Midbrain (tissue), 1 donor: ENCODE results near the gene LATS2.
"Not testable (repeated sequence)": the region's sequence is repeated elsewhere in the genome, so short reads cannot be mapped to it uniquely, and the experiment has no call there.

Experiments
- DNase-seq: peaks from one replicate; lab custom pipeline; 2025; lab: John Stamatoyannopoulos, UW

Gene LATS2

DNA sequence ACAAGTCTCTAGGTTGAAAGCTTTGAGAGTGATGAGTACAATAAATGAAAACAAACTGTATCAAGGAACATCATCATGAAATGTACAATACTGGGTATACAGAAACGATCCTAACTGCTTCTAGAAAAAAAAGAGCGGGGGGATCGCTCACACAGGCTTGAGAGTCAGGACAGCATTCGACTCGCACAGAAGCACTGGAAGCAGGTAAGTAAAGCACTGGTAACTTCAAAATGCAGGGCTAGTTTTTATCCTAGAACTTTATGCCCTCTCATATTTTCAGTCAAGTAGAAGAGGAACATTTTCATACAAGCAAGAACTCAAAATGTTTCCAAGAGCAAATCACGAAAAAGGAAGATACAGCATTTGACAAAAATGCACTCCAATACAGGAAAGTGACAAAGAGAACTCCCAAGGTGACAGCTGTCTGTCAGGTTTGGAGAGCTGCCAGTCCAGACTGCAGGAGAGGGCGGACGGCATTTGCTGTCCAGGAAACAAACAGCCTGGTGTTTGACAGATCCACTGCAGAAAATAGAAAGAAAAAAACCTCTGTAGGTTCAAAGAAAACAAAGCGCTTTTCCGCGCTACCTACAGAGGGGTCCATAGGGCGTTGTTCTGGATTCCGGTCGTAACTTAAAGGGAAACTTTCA, 100.6 kb downstream of the LATS2 start:
- no peak for DNase-seq

DNA sequence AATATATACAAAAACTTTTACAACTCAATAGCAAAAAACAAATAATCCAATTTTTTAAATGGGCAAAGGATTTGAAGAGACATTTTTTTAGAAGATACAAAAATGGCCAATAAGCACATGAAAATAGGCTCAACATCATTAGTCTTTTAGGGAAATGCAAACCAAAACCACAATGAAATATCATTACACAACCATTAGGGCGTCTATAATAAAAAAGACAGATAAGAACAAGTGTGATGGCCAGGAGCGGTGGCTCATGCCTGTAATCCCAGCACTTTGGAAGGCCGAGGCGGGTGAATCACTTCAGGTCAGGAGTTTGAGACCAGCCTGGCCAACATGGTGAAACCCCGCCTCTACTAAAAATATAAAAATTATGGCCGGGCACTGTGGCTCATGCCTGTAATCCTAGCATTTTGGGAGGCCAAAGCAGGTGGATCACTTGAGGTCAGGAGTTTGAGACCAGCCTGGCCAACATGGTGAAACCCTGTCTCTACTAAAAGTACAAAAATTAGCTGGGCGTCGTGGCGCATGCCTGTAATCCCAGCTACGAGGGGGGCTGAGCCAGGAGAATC, 104.3 kb downstream of the LATS2 start:
- DNase-seq: not testable (repeated sequence)

DNA sequence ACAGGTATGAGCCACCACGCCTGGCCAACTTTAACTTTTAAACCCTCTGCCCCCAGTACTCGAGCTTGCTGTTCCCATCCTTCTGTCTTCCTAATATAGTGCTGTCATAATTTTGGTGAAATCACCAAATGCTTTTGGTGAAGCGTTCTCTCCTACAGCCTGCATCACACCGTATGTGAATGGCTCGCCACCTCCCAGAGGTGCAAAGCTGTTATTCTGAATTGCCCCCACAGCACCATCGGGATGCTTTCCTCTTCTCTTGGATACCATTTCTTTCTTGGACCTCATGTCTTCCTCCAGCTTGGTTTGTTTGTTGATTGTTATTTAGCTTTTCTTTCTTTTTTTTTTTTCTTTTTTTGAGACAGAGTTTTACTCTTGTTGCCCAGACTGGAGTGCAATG, 105.9 kb downstream of the LATS2 start:
- no peak for DNase-seq

DNA sequence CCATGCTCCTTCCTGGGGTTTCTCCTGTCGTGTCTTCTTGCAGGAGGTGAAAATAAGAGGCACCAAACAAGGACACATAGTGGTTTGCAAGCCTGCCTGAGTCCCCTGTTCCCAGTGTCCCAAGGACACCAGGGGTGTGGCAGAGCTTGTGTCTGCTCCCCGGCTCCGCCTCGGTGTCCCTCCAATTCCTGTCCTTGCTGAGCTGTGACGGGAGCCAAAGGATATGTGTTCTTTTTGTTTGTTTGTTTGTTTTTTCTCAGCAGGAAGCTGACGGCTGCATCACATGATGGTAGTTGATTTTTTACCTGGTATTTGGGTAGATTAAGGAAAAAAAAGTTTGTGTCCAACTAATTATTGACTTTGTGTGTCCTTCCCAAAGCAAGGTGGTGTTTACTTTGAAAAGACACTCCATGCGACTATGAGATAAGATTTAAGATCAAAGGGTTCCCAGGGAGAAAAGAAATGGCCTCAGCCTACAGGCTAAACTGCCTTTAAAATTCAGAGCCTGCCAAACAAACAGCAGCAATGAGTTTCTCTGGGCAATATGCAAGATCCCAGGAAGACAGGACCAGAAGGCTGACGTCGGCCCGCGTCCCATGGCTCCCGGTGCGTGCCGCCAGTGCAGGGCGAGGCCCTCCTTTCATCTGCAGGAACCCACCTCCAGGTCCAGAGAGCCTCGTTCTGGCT, 108.0 kb downstream of the LATS2 start:
- DNase-seq: no peak

DNA sequence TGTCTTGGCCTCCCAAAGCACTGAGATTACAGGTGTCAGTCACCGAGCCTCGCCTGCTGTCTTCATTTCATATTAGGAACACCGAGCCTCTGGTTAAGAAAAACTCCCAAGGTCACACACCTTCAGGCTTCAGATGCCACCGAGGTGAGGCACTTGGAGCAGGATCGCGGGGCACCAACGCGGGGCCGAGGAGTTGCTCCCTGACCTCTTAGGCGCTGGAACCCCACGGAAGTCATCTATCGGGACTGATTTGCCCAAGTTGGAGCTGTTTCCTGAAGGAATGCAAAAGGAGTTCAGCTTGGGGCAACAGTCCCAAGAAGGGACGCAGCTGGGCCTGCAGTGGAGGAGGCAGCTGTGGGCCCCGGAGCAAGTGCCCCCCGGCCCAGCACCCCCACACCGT, 108.5 kb downstream of the LATS2 start:
- no peak for DNase-seq

DNA sequence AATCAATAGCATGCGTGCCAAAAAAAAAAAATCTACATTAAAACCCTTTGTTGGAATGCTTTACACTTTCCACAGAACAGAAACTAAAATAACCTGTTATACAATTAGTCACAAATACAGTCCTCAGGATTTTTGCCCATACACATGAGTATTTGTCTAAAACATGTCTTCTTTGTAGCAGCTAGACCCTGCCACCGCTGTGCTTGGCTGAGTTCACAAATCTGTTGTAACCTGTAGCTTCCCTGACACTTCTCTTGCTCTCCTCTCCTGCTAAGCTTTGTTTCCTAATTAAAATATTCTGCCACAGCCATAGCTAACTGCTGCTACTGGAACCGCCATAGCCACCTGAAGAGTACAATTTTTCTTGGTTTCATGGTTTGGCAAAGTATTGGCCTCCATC, 113.4 kb downstream of the LATS2 start:
- DNase-seq: not testable (repeated sequence)

DNA sequence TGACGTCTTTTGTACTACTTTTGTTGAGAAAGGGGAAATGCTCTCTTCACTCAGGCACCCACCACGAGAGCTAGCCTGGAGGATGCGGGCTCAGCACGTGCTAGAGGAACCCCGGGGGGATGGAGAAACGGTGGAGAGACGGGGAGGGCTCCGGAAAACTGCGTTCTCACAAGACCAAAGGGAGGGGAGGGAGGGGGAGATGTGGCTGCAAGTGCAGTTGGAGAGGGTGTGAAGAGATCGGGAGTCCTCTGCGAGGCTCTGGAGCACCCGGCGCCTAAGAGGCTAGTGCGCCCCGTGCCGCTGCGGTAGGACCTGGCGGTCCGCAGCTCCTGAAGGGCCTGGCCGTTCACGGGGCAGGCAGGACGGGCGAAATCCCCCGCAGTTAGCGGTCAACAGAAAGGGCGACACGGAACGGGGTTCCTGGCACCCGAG, 115.4 kb downstream of the LATS2 start:
- DNase-seq: no peak

DNA sequence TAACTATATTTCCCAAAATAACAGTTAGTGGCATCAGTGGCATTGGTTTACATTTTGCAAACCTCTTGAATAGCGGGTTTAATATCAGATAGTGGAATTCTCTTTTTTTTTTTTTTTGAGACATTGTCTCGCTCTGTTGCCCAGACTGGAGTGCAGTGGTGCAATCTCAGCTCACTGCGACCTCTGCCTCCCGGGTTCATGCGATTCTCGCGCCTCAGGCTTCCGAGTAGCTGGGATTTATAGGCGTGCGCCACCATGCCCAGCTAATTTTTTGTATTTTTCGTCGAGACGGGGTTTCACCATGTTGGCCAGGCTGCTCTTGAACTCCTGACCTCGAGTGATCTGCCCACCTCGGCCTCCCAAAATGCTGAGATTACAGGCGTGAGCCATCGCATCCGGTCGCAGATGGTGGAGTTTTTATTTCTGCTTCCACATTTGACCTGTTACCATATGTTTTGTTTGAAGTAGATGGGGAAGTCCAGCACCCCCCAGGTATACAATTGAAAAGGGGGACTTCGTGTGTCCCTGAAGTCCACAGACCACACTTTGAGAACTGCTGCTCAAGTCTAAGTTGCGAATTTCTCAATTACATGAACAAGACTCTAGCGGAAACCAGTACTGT, 118.3 kb downstream of the LATS2 start:
- no peak for DNase-seq

DNA sequence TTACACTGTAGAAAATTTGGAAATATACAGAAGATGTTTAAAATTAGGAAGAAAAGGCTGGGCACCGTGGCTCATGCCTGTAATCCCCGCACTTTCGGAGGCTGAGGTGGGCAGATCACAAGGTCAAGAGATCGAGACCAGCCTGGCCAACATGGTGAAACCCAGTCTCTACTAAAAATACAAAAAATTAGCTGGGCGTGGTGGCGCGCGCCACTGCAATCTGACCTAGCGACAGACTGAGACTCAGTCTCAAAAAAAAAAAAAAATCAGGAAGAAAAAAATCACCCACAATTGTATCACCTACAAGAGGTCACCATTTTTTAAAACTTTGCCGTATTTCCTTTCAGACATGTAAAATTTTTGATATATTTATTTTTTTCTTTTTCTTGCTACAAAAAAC, 120.9 kb downstream of the LATS2 start:
- DNase-seq: not testable (repeated sequence)

DNA sequence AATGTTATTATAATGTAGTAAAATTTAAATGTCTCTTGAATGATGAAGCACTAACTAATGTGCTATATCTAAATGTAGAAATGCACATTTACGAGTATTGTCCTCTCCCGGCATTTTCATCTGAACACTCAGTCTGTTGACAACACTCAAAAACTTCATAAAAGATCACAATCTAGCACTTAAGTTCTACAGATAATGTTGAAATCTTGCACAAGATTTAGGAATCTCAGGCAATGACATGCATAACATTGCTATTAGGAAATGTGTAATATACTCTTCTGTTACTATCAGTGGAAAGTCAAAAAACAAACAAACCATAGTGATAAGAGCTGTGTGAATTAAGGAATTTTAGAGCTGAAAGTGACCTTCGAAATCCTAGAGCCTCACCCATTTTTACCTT, 121.3 kb downstream of the LATS2 start:
- no peak for DNase-seq

DNA sequence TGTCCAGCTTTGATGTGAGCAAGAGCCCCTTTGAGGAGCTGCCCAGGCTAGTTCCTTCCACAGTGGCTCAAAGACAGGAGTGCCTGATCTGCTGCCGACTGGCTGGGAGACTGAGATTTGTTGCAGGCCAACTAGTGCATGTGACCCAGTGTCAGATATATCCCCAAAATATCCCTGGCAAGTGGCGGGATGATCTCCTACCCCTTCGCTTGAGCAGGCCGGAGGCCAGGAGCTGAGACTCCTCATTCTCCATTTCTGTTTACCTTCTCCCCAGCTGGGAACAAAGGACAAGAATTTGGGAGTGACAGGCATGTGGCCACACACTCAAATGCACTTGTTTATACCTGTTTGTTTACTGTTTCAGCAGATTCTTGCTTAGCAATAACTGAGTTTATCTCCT, 121.7 kb downstream of the LATS2 start:
- no peak for DNase-seq

DNA sequence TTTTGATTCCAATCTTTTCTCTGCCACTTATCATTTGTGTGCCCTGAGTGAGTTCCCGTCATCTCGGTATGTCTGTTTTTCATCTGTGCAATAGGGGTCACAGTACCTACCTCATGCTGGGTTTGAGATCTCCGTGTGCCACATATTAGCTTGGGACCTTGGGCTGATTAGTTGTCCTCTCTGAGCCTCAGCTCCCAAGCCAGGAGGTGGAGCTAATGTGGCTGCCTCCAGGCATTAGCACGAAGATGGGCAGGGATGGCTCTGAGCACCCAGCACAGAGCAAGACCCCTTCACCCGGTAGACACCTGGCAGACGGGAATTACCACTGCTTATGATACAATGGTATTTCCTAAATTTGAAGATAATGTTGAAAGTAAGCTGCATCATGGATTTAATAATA, 123.1 kb downstream of the LATS2 start:
- DNase-seq: no peak

DNA sequence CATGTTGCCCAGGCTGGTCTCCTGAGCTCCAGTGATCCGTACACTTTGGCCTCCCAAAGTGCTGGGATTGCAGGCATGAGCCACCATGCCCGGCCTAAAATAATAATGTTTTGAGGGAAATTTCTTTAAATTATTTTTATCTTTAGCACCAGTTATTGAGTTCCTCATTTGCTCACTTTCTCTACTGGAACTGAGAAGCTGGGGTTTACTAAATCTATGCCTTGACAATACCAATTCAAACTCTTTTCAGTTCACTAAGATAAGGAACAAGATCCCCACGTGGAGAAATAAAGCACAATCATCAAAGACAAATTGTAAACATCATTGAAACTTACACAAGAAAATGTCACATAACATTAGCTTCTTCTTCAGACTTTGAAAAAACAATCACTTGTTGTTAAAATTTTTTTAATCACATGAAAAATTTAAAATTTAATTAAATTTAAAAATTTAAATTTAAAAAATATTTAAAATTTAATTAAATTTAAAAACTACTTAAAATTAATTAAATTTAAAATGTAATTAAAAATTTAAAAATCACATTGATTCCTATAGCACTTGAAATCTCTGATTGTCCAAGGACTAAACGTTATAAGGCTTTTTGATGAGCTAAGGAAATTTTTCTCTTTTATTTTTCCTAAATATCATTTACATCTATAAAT, 133.7 kb downstream of the LATS2 start:
- DNase-seq: no peak

DNA sequence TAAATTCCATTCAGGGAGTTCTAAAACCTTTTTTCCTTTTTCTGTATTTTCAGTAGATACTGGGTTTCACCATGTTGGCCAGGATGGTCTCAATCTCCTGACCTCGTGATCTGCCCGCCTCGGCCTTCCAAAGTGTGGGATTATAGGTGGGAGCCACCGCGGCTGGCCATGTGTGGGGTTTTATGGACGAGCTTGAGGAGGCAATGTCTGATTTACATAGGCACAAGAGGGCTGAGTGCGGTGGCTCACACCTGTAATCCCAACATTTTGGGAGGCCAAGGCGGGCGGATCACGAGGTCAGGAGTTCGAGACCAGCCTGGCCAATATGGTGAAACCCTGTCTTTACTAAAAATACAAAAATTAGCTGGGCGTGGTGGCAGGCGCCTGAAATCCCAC, 136.0 kb downstream of the LATS2 start:
- DNase-seq: not testable (repeated sequence)

DNA sequence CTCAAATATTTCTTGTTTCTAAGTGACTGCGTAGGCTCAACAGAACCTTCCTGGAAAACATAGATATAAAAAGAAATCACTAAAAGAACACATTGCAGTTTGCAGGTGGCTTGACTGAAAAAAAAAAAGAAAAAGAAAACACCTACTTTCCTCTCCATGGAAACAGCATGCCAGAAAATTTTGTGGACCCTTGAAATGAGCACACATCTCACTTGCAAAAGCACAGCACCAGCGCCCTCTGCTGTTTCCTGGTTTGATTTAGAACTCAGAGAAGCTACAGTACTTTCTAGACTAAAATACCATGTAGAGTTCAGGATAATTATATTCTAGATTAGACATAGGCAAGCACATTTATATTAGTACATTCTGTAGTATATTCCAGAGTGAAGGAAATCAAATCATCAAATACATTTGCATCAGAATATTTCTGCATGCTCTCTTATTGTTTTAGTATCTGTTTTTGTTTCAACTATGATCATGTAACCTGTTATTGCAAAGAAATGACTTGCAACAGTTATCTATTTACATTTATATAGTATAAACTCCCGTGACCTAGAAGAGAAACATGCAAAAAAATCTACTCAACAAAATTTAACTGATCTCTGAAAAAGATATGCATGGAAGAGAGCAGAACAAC, 136.5 kb downstream of the LATS2 start:
- DNase-seq: peak; percentile 76

DNA sequence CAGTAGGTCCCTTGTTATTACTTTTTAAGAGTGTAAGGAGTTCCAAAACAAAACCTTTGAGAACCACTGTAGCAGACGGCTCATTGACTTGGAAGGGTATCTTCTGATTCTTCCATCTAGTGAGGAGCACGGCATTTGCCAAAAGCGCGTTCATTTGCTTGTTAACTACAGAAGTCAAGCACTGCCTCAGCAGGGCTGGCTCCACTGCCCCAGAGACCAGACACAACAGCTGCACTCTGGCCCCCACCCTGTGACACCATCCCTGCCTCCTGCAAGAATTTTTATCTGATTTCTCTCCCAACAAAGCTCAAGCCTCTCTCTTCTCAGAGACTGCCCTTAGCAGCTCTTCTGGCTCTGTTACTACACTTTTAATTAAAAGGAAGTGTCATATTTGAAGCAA, 138.1 kb downstream of the LATS2 start:
- no peak for DNase-seq
